ENCODE results near the gene COL28A1.
"Not testable (repeated sequence)": the region's sequence is repeated elsewhere in the genome, so short reads cannot be mapped to it uniquely, and the experiment has no call there.

The COL28A1 gene

DNA sequence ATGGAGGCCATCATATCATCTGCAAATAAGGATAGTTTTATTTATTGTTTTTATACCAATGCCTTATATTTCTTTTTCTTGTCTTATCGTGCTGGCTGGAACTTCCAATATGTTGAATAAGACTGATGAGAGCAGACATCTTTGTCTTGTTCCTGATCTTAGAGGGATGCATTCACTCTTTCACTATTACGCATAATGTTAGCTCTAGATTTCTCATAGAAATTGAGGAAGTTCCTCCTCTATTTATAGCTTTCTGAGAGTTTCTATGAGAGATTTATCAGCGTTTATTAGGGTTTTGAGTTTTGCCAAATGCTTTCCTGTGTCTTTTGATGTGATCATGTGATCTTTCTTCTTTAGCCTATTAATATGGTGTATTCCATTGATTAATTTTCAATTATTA is 49.3 kb downstream of the COL28A1 start:
- no peak overlapping the region for H3K9ac ChIP-seq (ENCODE audit: insufficient read length)
- no peak overlapping the region for H3K4me3 ChIP-seq
- no peak for DNase-seq (ENCODE audit: low read depth, low spot score)
- H3K27ac ChIP-seq, result no peak overlapping the region
- H3K36me3 ChIP-seq (ENCODE audit: insufficient read depth, low read length), result no peaks in the 10 kb centered on the region
- no peaks in the 10 kb centered on the region for H3K9me3 ChIP-seq (ENCODE audit: low read depth, low read length)
- TF ChIP-seq FOXP2 (optimal IDR thresholded peaks at IDR 0.05; ENCODE audit: control extremely low read depth, extremely low read length, insufficient read depth), result no peak
- TF ChIP-seq EZH2 (IDR thresholded peaks at IDR 0.05), result no peak

DNA sequence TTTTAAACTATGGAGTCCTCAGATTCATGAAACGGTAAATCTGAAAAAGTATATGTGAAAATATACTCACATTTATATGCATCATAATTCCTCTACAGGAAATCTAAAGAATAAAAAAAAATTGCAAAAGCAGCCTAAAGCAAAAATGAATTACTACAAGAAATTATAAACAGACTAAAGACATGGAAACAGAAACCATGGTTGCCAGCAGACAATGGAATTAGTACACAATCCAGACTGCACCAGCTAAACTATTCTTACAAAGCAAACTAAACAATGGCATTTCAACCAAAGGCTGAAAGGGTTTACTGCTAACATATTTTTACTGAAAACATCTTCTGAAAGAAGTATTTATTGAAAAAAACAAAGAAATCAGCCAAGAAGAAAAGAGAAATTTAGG is 51.6 kb downstream of the COL28A1 start:
- no peak for TF ChIP-seq POLR2AphosphoS5 (IDR thresholded peaks at IDR 0.05; ENCODE audit: borderline replicate concordance, low read depth, low read length)
- no peak for TF ChIP-seq EZH2 (IDR thresholded peaks at IDR 0.05)
- Histone ChIP-seq H3K9ac (ENCODE audit: insufficient read length) (no peak overlapping the region), H3K9me3 (ENCODE audit: low read depth, low read length) (no peaks in the 10 kb centered on the region), H3K4me3 (no peak overlapping the region), H3K36me3 (ENCODE audit: insufficient read depth, low read length) (no peaks in the 10 kb centered on the region), H3K27ac (no peak overlapping the region)
- no peak for DNase-seq (ENCODE audit: low read depth, low spot score)

DNA sequence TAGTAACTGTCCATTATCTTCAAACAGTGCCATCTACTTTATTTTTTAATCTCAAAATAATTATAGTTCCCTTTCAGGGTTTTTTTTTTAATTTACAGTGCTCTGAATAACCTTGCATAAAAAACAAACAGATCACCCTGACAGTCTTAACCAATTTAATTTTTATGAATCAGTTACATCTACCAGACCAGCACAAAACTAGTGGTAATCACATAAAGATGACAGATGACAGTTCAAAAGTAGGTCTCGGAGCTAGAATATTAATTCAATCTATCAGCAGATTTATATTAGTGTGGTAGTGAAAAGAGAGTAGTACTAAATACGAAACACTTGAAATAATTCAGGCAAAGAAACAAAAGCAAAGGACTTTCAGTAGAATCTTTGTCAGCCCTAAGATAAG is 53.9 kb downstream of the COL28A1 start:
- Histone ChIP-seq H3K36me3 (ENCODE audit: insufficient read depth, low read length) (no peaks in the 10 kb centered on the region), H3K4me3 (no peak overlapping the region), H3K9ac (ENCODE audit: insufficient read length) (no peak overlapping the region), H3K27ac (no peak overlapping the region), H3K9me3 (ENCODE audit: low read depth, low read length) (no peaks in the 10 kb centered on the region)
- TF ChIP-seq POLR2AphosphoS5 (IDR thresholded peaks at IDR 0.05; ENCODE audit: borderline replicate concordance, low read depth, low read length), result no peak
- no peak for TF ChIP-seq FOXP2 (optimal IDR thresholded peaks at IDR 0.05; ENCODE audit: control extremely low read depth, extremely low read length, insufficient read depth)
- TF ChIP-seq EZH2 (IDR thresholded peaks at IDR 0.05), result no peak
- DNase-seq (ENCODE audit: low read depth, low spot score), result no peak

DNA sequence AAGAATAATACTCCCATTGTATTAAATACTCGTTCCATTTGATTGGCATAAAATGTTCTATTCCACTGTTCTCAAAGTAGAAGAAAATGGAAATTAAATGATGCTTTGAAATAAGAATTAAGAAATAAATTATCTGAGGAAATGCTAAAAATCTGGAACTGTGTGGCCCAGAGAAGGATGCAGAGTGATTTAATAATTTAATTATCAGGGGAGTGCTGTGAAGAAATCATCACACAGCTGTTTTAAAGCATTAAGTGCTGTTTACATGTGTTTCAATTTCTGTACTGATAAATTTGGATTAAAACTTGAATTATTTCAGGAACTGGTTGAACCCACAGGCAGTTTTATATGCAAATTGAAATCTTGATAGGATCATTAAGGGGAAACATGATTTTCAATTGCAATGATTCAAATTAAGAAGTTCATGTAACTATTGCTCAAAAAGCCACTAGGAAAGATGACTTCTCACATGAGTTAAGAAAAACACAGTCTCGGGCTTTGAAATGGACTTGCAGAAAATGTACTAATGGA is 56.3 kb downstream of the COL28A1 start:
- H3K9ac ChIP-seq (ENCODE audit: insufficient read length), result no peak overlapping the region
- TF ChIP-seq POLR2AphosphoS5 (IDR thresholded peaks at IDR 0.05; ENCODE audit: borderline replicate concordance, low read depth, low read length), result no peak
- TF ChIP-seq FOXP2 (optimal IDR thresholded peaks at IDR 0.05; ENCODE audit: control extremely low read depth, extremely low read length, insufficient read depth), result no peak
- TF ChIP-seq EZH2 (IDR thresholded peaks at IDR 0.05), result no peak
- no peaks in the 10 kb centered on the region for H3K36me3 ChIP-seq (ENCODE audit: insufficient read depth, low read length)
- no peak for DNase-seq (ENCODE audit: low read depth, low spot score)
- no peak overlapping the region for H3K4me3 ChIP-seq
- no peak overlapping the region for H3K27ac ChIP-seq
- no peaks in the 10 kb centered on the region for H3K9me3 ChIP-seq (ENCODE audit: low read depth, low read length)

DNA sequence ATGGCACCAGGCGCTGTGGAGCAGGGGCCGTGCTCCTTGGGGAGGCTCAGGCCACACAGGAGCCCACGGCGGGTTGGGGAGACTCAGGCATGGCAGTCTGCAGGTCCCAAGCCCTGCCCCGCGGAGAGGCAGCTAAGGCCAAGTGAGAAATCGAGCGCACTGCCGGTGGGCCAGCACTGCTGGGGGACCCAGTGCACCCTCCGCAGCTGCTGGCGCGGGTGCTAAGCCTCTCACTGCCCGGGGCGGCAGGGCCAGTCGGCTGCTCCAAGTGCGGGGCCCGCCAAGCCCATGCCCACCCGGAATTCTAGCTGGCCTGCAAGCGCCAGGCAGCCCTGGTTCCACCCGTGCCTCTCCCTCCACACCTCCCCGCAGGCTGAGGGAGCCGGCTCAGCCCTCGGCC is 57.1 kb downstream of the COL28A1 start:
- no peak for TF ChIP-seq EZH2 (IDR thresholded peaks at IDR 0.05)
- no peak for TF ChIP-seq POLR2AphosphoS5 (IDR thresholded peaks at IDR 0.05; ENCODE audit: borderline replicate concordance, low read depth, low read length)
- no peak for TF ChIP-seq FOXP2 (optimal IDR thresholded peaks at IDR 0.05; ENCODE audit: control extremely low read depth, extremely low read length, insufficient read depth)

DNA sequence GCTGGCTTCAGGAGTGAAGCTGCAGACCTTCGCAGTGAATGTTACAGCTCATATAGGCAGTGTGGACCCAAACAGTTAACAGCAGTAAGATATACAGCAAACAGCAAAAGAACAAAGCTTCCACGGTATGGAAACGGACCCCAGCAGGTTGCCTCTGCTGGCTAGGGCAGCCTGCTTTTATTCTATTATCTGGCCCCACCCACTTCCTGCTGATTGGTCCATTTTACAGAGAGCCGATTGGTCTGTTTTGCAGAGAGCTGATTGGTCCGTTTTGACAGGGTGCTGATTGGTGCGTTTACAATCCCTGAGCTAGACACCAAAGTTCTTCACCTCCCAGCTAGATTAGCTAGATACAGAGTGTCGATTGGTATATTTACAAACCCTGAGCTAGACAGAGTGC is 58.0 kb downstream of the COL28A1 start:
- not testable (repeated sequence) for H3K9me3 ChIP-seq (ENCODE audit: low read depth, low read length); H3K36me3 ChIP-seq (ENCODE audit: insufficient read depth, low read length); DNase-seq (ENCODE audit: low read depth, low spot score); H3K4me3 ChIP-seq; H3K9ac ChIP-seq (ENCODE audit: insufficient read length); H3K27ac ChIP-seq

More for the DNA sequence above, 57.1 kb downstream of the COL28A1 start:
- Histone ChIP-seq H3K36me3 (ENCODE audit: insufficient read depth, low read length) (no peaks in the 10 kb centered on the region), H3K4me3 (no peak overlapping the region), H3K9me3 (ENCODE audit: low read depth, low read length) (no peaks in the 10 kb centered on the region), H3K9ac (ENCODE audit: insufficient read length) (no peak overlapping the region), H3K27ac (no peak overlapping the region)
- no peak for DNase-seq (ENCODE audit: low read depth, low spot score)

DNA sequence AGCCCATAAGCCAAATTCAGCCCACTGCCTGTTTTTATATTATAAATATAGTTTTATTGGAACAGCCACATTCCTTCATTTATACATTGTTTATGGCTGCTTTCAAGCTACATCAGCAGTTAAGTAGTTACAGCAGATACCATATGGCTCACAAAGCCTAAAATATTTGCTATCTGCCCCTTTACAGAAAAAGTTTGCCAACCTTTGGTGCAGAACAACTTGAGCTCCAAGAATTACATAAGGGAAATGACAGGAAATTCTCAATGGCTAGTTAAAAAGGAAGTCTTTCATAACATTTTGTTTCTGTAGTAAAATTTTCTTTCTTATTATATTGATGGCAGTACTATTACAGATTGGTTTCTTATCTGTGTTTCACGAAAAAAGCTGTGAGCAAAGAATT is 59.3 kb downstream of the COL28A1 start:
- H3K4me3 ChIP-seq, result no peak overlapping the region
- no peaks in the 10 kb centered on the region for H3K36me3 ChIP-seq (ENCODE audit: insufficient read depth, low read length)
- no peak overlapping the region for H3K27ac ChIP-seq
- H3K9ac ChIP-seq (ENCODE audit: insufficient read length), result no peak overlapping the region
- TF ChIP-seq FOXP2 (optimal IDR thresholded peaks at IDR 0.05; ENCODE audit: control extremely low read depth, extremely low read length, insufficient read depth) (no peak), POLR2AphosphoS5 (IDR thresholded peaks at IDR 0.05; ENCODE audit: borderline replicate concordance, low read depth, low read length) (no peak)
- no peak for DNase-seq (ENCODE audit: low read depth, low spot score)
- no peaks in the 10 kb centered on the region for H3K9me3 ChIP-seq (ENCODE audit: low read depth, low read length)

DNA sequence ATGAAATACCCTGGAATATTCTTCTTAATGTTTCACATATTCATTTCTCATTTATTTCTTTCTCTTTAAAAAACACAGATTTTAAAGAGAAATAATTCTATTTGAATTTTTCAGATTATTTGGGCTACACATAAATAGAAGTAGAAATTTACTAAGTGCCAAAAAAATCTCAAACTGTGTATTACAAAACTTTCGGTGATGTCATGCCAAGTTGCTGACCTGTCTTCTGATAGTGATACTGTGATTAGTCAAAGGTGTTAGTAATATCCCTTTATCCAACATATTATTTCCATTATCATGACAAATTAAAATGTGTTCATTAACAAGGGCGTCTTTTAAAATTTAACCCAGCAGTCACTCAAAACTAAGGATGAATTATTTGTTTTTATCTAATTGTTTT is 60.1 kb downstream of the COL28A1 start:
- DNase-seq (ENCODE audit: low read depth, low spot score), result no peak
- Histone ChIP-seq H3K9ac (ENCODE audit: insufficient read length) (no peak overlapping the region), H3K27ac (no peak overlapping the region), H3K9me3 (ENCODE audit: low read depth, low read length) (no peaks in the 10 kb centered on the region), H3K4me3 (no peak overlapping the region), H3K36me3 (ENCODE audit: insufficient read depth, low read length) (no peaks in the 10 kb centered on the region)
- no peak for TF ChIP-seq POLR2AphosphoS5 (IDR thresholded peaks at IDR 0.05; ENCODE audit: borderline replicate concordance, low read depth, low read length)
- TF ChIP-seq EZH2 (IDR thresholded peaks at IDR 0.05), result no peak
- TF ChIP-seq FOXP2 (optimal IDR thresholded peaks at IDR 0.05; ENCODE audit: control extremely low read depth, extremely low read length, insufficient read depth), result no peak

DNA sequence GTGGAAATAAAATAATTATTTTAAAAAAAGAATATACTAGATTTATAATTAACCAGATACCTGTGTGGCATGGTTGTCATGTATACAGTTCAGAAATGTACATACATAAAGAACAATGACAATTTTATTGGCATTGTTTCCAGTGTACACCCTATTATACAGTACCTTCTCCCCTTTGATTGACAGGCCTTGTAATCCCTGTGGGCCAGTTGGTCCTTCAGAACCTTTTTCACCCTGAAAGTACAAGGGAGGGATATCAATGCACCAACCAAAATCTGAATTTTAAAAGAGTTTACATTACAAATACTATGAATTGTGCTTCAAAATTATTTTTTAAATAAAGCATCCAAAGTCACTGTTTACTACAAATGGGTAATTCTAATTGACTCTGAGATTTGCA is 61.2 kb downstream of the COL28A1 start:
- Histone ChIP-seq H3K9ac (ENCODE audit: insufficient read length) (no peak overlapping the region), H3K36me3 (ENCODE audit: insufficient read depth, low read length) (no peaks in the 10 kb centered on the region), H3K27ac (no peak overlapping the region), H3K4me3 (no peak overlapping the region), H3K9me3 (ENCODE audit: low read depth, low read length) (no peaks in the 10 kb centered on the region)
- DNase-seq (ENCODE audit: low read depth, low spot score), result no peak
- no peak for TF ChIP-seq FOXP2 (optimal IDR thresholded peaks at IDR 0.05; ENCODE audit: control extremely low read depth, extremely low read length, insufficient read depth)

DNA sequence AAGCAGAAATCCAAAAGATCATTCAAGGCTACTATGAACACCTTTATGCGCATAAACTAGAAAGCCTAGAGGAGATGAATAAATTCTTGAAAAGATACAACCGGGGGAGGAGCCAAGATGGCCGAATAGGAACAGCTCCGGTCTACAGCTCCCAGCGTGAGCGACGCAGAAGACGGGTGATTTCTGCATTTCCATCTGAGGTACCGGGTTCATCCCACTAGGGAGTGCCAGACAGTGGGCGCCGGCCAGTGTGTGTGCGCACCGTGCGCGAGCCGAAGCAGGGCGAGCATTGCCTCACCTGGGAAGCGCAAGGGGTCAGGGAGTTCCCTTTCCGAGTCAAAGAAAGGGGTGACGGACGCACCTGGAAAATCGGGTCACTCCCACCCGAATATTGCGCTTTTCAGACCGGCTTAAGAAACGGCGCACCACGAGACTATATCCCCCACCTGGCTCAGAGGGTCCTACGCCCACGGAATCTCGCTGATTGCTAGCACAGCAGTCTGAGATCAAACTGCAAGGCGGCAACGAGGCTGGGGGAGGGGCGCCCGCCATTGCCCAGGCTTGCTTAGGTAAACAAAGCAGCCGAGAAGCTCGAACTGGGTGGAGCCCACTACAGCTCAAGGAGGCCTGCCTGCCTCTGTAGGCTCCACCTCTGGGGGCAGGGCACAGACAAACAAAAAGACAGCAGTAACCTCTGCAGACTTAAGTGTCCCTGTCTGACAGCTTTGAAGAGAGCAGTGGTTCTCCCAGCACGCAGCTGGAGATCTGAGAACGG is 70.5 kb downstream of the COL28A1 start:
- not testable (repeated sequence) for H3K9me3 ChIP-seq (ENCODE audit: low read depth, low read length); H3K27ac ChIP-seq; H3K9ac ChIP-seq (ENCODE audit: insufficient read length); DNase-seq (ENCODE audit: low read depth, low spot score); H3K4me3 ChIP-seq; H3K36me3 ChIP-seq (ENCODE audit: insufficient read depth, low read length)

All from SK-N-MC (cell line).